ENCODE measurements around the gene FOXA3.
A peak's percentile ranks its signal among the peaks of the same experiment; 100 is the strongest.

GRCh38 chr19:45878043-45878794 lies 14.1 kb downstream of the FOXA3 start:
- no peak for TF ChIP-seq POLR2A (IDR thresholded peaks at IDR 0.05)
- TF ChIP-seq CTCF (IDR thresholded peaks at IDR 0.05), result peak in 1 of 3 donors; percentile 4
